HG02763 (cell line): ENCODE results near the gene WEE2.
"Not testable (repeated sequence)": the region's sequence is repeated elsewhere in the genome, so short reads cannot be mapped to it uniquely, and the experiment has no call there.

ENCODE experiments used
- ATAC-seq: cut with Tn5 transposase; IDR thresholded peaks from one replicate; pipeline ENCODE4 v1.9.1; 2021; ENCODE audit warnings: mild to moderate bottlenecking, moderate library complexity; ENCODE audit not compliant: unreplicated experiment

WEE2 gene

GRCh38 chr7:141712603-141713255, 4.6 kb downstream of the WEE2 start:
- no peak for ATAC-seq

GRCh38 chr7:141713890-141714289, 5.7 kb downstream of the WEE2 start:
- no peak for ATAC-seq

GRCh38 chr7:141714571-141714970, 6.4 kb downstream of the WEE2 start:
- ATAC-seq = no peak

DNA sequence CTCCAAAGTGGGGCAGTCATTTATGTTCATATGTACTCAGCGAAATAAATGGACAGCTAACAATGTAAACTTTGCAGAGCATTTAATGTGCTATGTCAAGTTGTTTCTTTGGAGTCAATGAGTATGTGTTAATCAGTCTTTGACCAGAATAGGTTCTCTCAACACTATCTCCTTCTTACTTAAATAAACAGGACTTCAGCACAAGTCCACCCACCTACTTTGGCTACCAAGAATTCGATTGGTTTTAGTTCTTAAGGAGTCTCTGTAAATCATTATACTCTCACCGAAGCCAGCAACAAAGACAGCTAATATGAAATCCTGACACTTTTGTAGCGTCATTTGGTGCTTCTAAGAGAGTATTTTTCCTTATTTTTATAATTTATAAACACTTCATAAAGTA, 6.9 kb downstream of the WEE2 start:
- no peak for ATAC-seq

DNA sequence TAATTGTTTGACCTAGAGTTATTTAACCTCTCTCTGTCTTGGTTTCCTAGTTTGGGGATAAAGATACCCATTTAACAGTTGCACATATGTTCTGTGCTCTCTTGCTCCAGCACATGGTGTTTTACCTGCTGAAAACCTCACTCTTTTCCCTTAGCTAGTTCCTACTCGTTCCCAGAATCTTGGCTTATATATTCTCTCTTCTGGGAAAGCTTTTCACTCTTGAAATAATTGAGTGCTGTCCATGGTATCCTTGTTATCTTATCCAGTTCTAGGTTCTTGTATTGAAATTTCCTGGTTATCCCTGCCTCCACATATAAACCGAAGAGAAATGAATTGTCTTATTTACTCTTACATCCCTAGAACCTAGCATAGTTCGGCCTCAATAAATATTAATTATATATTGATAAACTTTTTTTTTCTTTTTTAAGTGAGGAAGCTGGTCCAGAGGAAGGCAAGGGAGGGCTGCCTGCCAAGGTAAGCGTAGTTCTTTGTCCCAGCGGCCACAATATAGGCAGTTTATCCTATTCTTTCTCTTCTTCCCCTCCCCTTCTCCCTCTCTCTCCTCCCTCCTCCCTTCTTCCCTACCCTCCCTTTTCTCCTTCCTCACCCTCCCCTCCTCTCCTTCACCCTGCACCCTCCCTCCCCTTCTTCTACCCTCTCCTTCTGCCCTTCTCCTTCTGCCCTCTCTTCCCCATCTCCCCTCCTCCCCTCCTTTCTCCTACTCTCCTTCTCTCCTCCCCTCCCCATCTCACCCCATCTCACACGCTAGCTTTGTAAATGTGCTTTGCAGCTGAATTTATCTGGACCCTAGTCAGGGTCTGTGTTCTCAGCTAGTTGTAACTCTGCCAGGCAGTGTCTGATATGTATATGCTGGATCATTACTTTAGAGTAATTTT, 7.9 kb downstream of the WEE2 start:
- no peak for ATAC-seq

DNA sequence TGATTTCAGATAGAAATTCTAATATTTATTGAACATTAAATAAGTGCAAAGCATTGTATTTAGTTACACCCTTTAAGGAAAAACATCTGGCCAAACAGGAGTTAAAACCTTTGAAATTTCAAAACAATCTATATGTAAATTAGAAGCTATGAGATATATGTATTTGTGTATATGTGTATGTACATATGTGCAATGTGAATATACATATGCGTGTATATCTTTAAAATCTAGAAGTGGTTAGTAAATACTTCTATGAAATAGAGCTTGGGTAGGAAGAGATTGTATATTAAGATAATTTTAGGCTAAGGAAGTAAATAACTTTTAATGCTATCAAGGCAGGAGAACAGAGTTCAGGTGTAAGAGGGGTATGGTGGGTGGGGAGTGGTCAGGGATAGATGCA, 9.3 kb downstream of the WEE2 start:
- no peak for ATAC-seq

DNA sequence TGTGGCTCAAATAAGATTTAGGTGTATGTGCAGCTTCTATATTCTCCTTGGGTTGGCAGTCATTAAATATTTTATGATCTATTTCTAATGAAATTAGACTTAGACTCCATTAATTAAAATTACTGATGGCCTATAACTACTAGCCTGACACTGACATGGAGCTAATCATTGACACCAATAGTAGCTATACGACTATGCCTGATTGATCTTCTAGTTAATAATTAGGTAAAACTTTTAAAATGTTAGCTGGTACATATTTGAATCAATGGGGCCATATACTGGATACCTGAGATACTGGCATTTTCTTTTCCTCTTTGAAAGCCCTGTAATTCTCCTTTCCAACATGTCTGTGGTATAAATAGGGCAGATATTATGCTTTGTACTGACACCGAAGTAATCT, 14.4 kb downstream of the WEE2 start:
- no peak for ATAC-seq

DNA sequence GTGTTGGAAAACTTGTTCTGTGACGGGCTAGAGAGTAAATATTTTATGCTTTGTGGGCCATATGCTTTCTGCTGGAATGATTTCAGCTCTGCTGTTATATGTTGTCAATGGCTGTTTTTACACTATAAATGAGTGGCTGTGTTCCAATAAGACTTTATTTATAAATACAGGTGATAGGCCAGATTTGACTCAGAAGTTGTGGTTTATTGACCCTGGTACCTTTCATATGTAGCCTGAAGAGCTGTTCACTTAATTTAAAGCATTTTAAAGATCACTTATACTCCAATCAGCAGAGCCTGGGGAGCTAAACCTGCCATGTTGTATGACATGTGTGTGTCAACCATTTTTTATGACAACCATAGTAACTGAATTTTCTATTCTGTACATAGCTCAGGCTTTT, 20.9 kb downstream of the WEE2 start:
- ATAC-seq = no peak

DNA sequence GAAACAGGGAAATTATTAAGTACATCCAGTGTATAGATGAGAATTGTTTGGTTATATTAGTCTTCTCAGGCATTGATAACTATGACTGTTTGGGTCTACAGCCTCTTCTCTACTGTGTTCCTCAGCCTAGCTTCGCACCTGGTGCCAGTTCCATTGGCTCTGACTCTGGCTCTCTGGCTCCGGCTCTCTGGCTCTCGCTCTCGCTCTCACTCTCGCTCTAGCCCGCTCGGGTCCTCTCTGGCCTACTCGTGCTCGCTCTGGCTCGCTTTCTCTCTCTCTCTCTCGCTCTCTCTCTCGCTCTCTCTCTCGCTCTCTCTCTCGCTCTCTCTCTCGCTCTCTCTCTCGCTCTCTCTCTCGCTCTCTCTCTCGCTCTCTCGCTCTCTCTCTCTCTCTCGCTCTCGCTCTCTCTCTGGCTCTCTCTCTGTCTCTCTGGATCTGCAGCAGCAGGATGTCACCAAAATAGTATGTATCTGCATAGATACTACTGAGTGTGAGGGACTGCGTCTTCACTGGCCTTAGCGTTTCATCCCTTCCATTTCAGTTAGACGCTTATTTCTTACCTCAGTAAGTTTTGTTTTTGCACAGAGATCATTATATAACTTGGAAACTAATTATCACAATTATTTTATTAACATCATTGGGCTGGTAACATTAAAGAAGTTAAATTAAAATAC, 23.5 kb downstream of the WEE2 start:
- no peak for ATAC-seq

DNA sequence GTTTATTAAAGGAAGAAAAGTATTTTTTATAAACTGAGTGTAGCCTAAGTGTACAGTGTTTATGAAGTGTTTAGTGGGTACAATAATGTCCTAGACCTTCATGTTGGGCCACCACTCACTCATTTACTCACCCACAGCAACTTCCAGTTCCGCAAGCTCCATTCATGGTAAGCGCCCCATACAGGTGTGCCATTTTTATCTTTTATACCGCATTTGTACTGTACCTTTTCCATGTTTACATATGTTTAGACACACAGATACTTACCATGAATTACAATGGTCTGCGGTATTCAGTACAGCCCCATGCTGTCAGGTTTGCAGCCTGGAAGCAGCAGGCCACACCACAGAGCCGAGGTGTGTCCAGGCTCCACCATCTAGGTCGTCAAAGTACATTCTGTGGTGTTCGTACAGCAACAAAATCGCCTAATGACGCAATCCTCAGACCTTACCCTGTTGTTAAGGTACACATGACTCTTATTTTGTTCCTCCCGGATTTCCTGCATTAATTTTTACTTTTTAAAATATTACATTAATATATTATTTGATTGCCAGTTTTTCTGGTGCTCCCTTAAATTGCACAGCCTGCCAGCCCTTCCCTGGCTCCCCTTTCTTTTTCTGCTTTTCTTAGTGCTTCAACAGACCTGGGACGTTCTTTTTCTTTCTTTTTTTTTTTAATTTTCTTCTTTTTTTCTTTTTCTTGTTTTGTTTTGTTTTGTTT, 29.1 kb downstream of the WEE2 start:
- ATAC-seq = no peak

GRCh38 chr7:141737836-141738591, 29.9 kb downstream of the WEE2 start, which contains the start of gene SSBP1:
Gene SSBP1 (plus strand): TSS chr7:141738358. CDS start chr7:141739167, 809 bp downstream.
- peak; percentile 92 for ATAC-seq

DNA sequence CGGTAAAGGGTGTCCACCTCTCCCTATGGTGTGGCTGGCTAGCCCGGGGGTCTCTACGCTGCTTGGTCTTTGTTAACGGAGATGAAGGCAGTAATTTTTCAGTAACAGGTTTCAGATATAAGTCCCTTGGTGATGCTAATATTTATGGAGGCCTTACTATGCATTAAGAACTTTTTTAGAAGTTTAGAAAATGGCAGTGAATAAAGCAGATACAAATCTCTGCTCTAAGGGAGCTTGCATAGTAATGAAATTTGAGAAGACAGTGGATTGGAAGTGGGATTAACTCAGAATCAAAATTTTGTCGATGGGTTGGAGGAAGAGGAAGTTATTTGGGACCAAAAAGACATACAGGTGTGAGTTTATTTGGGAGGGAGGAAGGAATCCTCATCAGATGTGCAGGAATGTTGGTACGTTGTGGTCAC, 30.4 kb downstream of the WEE2 start:
- ATAC-seq = no peak

DNA sequence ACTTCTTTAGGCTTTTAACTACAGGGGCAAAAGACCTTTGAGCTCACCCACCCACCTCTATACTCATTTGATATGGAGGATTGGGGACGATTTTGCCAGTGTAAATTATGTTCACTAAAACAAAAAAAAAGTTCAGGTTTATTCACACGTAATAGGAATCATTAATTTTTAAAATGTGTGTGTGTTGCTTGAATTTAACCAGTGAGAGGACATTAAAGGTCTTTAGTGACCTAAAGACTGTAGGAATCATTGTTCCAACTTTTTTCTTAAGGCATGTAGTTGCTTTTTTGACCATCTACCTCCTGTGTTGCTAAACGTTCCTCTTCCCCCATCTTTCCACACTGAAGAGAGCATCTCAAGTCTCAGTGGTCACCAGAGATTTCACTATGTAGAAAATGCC, 31.1 kb downstream of the WEE2 start:
- no peak for ATAC-seq

- no peak for ATAC-seq
These were observed 34.1 kb downstream of the WEE2 start for GRCh38 chr7:141742229-141742628.

DNA sequence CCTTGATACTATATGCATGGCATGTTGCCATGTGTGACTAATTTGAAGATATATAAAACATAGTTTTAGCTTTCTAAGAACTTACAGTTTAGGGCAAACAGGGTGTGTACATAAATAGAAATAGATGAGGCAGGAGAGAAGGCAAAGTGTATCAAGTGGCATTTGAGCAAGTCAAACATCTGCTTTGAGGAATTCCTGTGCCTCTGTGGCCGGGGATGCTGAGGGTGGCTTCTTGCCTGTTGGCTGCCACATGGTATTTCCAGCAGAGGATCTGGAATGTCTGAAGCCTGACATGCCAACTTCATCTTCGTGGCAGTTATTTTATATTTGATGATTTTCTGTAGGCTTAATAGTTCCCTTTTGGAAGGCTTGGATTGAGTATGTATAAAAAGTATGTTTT, 36.0 kb downstream of the WEE2 start:
- no peak for ATAC-seq

DNA sequence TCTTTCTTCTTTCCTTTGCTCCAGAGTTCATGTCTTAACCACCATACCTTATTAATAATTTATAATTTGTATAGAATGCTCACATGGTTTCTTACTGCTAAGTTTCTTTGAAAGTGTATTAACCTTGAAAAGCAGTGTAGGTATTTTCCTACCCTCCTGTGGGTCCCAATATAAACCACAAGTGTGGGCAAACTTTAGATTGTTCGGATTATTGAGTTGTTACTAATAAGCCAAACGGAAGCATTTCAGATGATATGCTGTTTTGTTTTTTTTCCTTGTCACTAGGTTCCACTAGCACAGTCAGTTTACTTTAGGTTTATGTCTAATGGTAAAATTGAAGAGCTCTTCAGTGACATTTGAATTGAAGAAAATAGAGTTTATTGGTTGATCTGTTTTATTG, 40.2 kb downstream of the WEE2 start:
- ATAC-seq = no peak

- not testable (repeated sequence) for ATAC-seq
These were observed 43.8 kb downstream of the WEE2 start for GRCh38 chr7:141751904-141752303.

DNA sequence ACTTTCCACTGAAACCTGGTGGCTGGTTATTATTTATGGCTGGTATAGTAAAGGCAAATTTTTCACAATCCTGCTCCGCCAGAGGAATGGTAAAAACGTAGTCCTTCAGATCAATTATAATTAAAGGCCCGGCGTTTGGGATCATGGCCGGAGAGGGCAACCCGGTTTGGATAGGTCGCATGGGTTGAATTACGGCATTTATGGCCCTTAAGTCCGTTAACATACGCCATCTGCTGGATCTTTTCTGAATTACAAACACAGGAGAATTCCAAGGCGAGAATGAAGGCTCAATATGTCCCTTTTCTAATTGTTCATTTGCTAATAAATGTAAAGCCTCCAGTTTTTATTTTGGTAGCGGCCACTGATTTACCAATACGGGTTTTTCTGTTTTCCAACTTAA, 44.5 kb downstream of the WEE2 start:
- ATAC-seq = no peak

GRCh38 chr7:141754939-141755338, 46.8 kb downstream of the WEE2 start:
- no peak for ATAC-seq

GRCh38 chr7:141763797-141764196, 55.6 kb downstream of the WEE2 start, which contains the start of gene TAS2R3:
Gene TAS2R3 (plus strand): TSS chr7:141764097. CDS start chr7:141764159, 62 bp downstream.
- no peak for ATAC-seq
